GM12878 (cell line): Measurements from ENCODE around the gene OR7A10. TPM values are rescaled to one million over a fixed set of nuclear protein-coding genes. Genes with fewer than 3 reads are reported as not detected.

Experiments
- ATAC-seq: fragments of 200-7000 bp; cut with Tn5 transposase; 3 replicates; pipeline ENCODE4 v1.9.1; 2020; ENCODE audit warnings: mild to moderate bottlenecking, moderate library complexity
- BruUV-seq: library from RNA; stranded (reverse); fragments of 400-500 nt; replicated peaks from 2 replicates; lab custom pipeline; 2021; lab: Mats Ljungman, UMichigan
- CTCF ChIA-PET: fragments of 300-600 bp; sonication (Branson Sonifier 250); formaldehyde crosslinking; extraction: SDS; loops from one replicate; lab custom pipeline; 2021; ENCODE audit warnings: inconsistent platforms; lab: Yijun Ruan, JAX
- POLR2A ChIA-PET: fragments of 350-600 bp; formaldehyde crosslinking; extraction: SDS; loops from one replicate; lab custom pipeline; 2021; ENCODE audit warnings: inconsistent platforms; lab: Charles Lee
- RAD21 ChIA-PET: fragments of 300-600 bp; sonication (Branson Sonifier 250); formaldehyde crosslinking; loops from one replicate; lab custom pipeline; 2023; ENCODE audit warnings: antibody characterized with exemption; ENCODE audit not compliant: unreplicated experiment; lab: Charles Lee
- SMC1A ChIA-PET: fragments of 300-600 bp; sonication (Branson Sonifier 250); formaldehyde crosslinking; loops from one replicate; lab custom pipeline; 2023; ENCODE audit not compliant: unreplicated experiment, uncharacterized antibody; lab: Charles Lee
- DNase-seq: peaks from one replicate; pipeline ENCODE4 v3.0.0-alpha.2; 2011; ENCODE audit warnings: low read depth, low spot score
- FAIRE-seq: peaks from 3 replicates; lab custom pipeline; 2011; peaks lifted over from hg19 to GRCh38; lab: Jason Lieb, UNC
- H2AFZ ChIP-seq: 2 replicates; pipeline ENCODE4 v1.6.0; 2011; ENCODE audit warnings: low read depth, low read length, control low read depth; ENCODE audit not compliant: control insufficient read depth
- H3K27ac ChIP-seq: 2 replicates; pipeline ENCODE4 v1.5.1; 2011; ENCODE audit warnings: control low read depth; ENCODE audit not compliant: control insufficient read depth, insufficient read depth
- H3K27me3 ChIP-seq, 2 experiments: replicated peaks in 1 of 2; 2 replicates each; pipeline versions ENCODE4 v1.6.0 to v1.6.1; 2011; ENCODE audit warnings: low read length in 1 of 2; ENCODE audit not compliant: control insufficient read depth in 2 of 2, insufficient read depth in 2 of 2
- H3K36me3 ChIP-seq, 2 experiments: 2 replicates each; pipeline ENCODE4 v1.5.1; 2011; ENCODE audit warnings: low read length in 1 of 2; ENCODE audit not compliant: control insufficient read depth in 2 of 2, insufficient read depth in 2 of 2
- H3K4me1 ChIP-seq: 2 replicates; pipeline ENCODE4 v1.6.1; 2011; ENCODE audit warnings: mild to moderate bottlenecking, low read length, moderate library complexity, mixed read lengths; ENCODE audit not compliant: control insufficient read depth, insufficient read depth
- H3K4me2 ChIP-seq: 2 replicates; pipeline ENCODE4 v1.6.0; 2011; ENCODE audit warnings: control low read depth; ENCODE audit not compliant: control insufficient read depth, insufficient read depth
- H3K4me3 ChIP-seq: fragments of 200-600 bp; sonication (generic); 2 replicates; pipeline ENCODE4 v1.5.1; 2016
- H3K79me2 ChIP-seq: 2 replicates; pipeline ENCODE4 v1.6.0; 2011; ENCODE audit warnings: low read length; ENCODE audit not compliant: control insufficient read depth, insufficient read depth
- H3K9ac ChIP-seq: 2 replicates; pipeline ENCODE4 v1.8.0; 2011; ENCODE audit warnings: low read length, control low read depth, mixed read lengths; ENCODE audit not compliant: control insufficient read depth, insufficient read depth
- H3K9me3 ChIP-seq: replicated peaks from 3 replicates; pipeline ENCODE4 v1.5.1; 2011; ENCODE audit warnings: mild to moderate bottlenecking, low read length; ENCODE audit not compliant: control insufficient read depth, insufficient read depth
- H4K20me1 ChIP-seq: 2 replicates; pipeline ENCODE4 v1.6.0; 2011; ENCODE audit not compliant: control insufficient read depth, insufficient read depth
- CBX5 ChIP-seq: sonication (generic); IDR thresholded peaks from 2 replicates; pipeline ENCODE4 v1.6.1; 2016; ENCODE audit warnings: low read depth, moderate library complexity, mild to moderate bottlenecking, inconsistent platforms
- ESRRA ChIP-seq: IDR thresholded peaks from 2 replicates; pipeline ENCODE4 v1.6.1; 2012; ENCODE audit warnings: mild to moderate bottlenecking, low read length, improper control_type of control experiment
- EZH2 ChIP-seq: IDR thresholded peaks from 2 replicates; pipeline ENCODE4 v1.6.1; 2012; ENCODE audit warnings: low read depth, mild to moderate bottlenecking, control low read depth, inconsistent platforms, low read length, borderline replicate concordance; ENCODE audit not compliant: control insufficient read depth
- MEF2B ChIP-seq: fragments of 450-650 bp; IDR thresholded peaks from 2 replicates; pipeline ENCODE4 v1.6.1; 2018; ENCODE audit warnings: mild to moderate bottlenecking, moderate library complexity; ENCODE audit not compliant: partially characterized antibody, poor library complexity, severe bottlenecking
- MYB ChIP-seq: fragments of 150-350 bp; IDR thresholded peaks from 2 replicates; pipeline ENCODE4 v1.6.1; 2014; ENCODE audit warnings: mild to moderate bottlenecking, low read depth, low read length, borderline replicate concordance
- NFYA ChIP-seq: IDR thresholded peaks from 2 replicates; pipeline ENCODE4 v1.6.1; 2011; ENCODE audit warnings: low read depth, mild to moderate bottlenecking, low read length, improper control_type of control experiment, borderline replicate concordance
- SRF ChIP-seq, 2 experiments: IDR thresholded peaks; 2 replicates each; pipeline ENCODE4 v1.6.1; 2011; ENCODE audit warnings: low read depth in 2 of 2, low read length in 2 of 2, mild to moderate bottlenecking in 1 of 2, moderate library complexity in 1 of 2
- USF2 ChIP-seq: IDR thresholded peaks from 2 replicates; pipeline ENCODE4 v1.6.1; 2011; ENCODE audit warnings: low read depth, low read length, improper control_type of control experiment, borderline replicate concordance
- WGBS: methylation state at CpG from one replicate; pipeline ENCODE4 v1.1.6; 2016; ENCODE audit warnings: low lambda C conversion rate; ENCODE audit not compliant: insufficient replicate concordance, insufficient coverage; ENCODE audit errors: missing lambda C conversion rate; 5-methylcytosine and 5-hydroxymethylcytosine counted together
- in situ Hi-C: fragments of 300-500 bp; cut with MboI; formaldehyde crosslinking; loops from 9 replicates; pipeline ENCODE4 v1.14.3; 2018; ENCODE audit warnings: mixed read lengths
- intact Hi-C: fragments of 100-400 bp; cut with micrococcal nuclease; formaldehyde crosslinking; loops from one replicate; pipeline ENCODE4 v1.14.2; 2022; ENCODE audit not compliant: unreplicated experiment
- polyA plus RNA-seq, 11 experiments: library from polyadenylated mRNA; depleted of rRNA in 4 of 11; unstranded in 6 of 11; stranded (reverse) in 5 of 11; fragments of >200 nt; fragmentation: Nextera tagmentation in 4 of 11; fragmentation: Illumina TruSeq in 1 of 11; extraction: Ambion mirVana in 4 of 11; extraction: Trizol in 1 of 11; gene quantifications; 1 replicate in 1 of 11; 2 replicates in 10 of 11; pipeline versions ENCODE4 v1.2.1 to v1.2.3, GENCODE V29; 2011 to 2016; ENCODE audit warnings: inconsistent platforms in 2 of 11, missing spikeins in 2 of 11, low read depth in 1 of 11
- total RNA-seq, 4 experiments: library from RNA; depleted of rRNA in 3 of 4; stranded (reverse); fragments of >200 nt in 3 of 4; fragmentation: Illumina TruSeq in 1 of 4; extraction: Trizol in 1 of 4; gene quantifications; 2 replicates each; pipeline versions ENCODE4 v1.2.1 to v1.2.3, GENCODE V29; 2013 to 2021
- TF ChIP-seq, protein P1 (sequence below): IDR thresholded peaks from 2 replicates; pipeline ENCODE4 v1.6.1; 2012; ENCODE audit warnings: low read depth, low read length, improper control_type of control experiment
- TF ChIP-seq, protein P2 (sequence below): IDR thresholded peaks from 2 replicates; pipeline ENCODE4 v1.6.1; 2012; ENCODE audit warnings: low read depth, low read length, improper control_type of control experiment
- TF ChIP-seq, protein P3 (sequence below): fragments of 450-650 bp; formaldehyde crosslinking; IDR thresholded peaks from 2 replicates; pipeline ENCODE4 v1.4.0; 2022; ENCODE audit warnings: mild to moderate bottlenecking, moderate library complexity
- TF ChIP-seq, protein P4 (sequence below): IDR thresholded peaks from 2 replicates; pipeline ENCODE4 v1.6.1; 2011; ENCODE audit warnings: borderline replicate concordance, low read depth, mild to moderate bottlenecking, moderate library complexity, mixed read lengths, low read length; ENCODE audit not compliant: insufficient read depth; ENCODE audit errors: extremely low read length
- TF ChIP-seq, protein P5 (sequence below): IDR thresholded peaks from 2 replicates; pipeline ENCODE4 v1.6.1; 2011; ENCODE audit warnings: borderline replicate concordance, low read depth, mild to moderate bottlenecking, moderate library complexity, low read length; ENCODE audit not compliant: insufficient read depth, poor library complexity, severe bottlenecking

OR7A10 gene
- total and polyA plus RNA-seq, 10 of the 15 experiments (the other 5 are each of a cell fraction or from before 2014, with no cell fraction given) = not detected

DNA sequence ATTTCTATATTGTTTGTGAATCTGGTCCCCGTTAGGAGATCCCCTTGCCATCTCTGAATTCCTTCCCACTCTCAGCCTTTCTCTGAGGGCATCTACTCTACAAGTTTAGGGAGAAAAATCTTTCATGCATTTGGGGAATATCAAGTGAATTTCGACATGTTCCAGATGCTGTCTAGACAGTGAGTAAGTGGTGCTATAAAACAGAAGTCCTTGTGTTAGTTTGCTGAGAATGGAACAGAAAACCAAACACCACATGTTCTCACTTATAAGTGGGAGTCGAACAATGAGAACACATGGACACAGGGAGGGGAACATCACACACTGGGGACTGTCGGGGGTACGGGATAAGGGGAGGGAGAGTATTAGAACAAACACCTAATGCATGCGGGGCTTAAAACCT lies 5.1 kb downstream of the OR7A10 start:
- no peak overlapping the region for H2AFZ ChIP-seq
- ChIA-PET SMC1A (no interaction called here), CTCF (interaction anchor here (0.7 kb wide), 1 partner anchor 328 kb away, joined by 3 read pairs; no protein-coding TSS in a partner anchor), POLR2A (no interaction called here), RAD21 (no interaction called here)
- H3K4me2 ChIP-seq = no peak overlapping the region
- H3K36me3 ChIP-seq = no peaks in the 10 kb centered on the region
- no peak for DNase-seq
- H3K27me3 ChIP-seq = no peaks in the 10 kb centered on the region; a peak in 1 of 4 replicates
- H3K4me1 ChIP-seq = no peaks in the 10 kb centered on the region
- no peak overlapping the region for H3K27ac ChIP-seq
- H3K9me3 ChIP-seq = no peaks in the 10 kb centered on the region
- in situ Hi-C loops = no loop called here
- WGBS = 19% methylated on average over 6 of the region's 6 CpGs
- H4K20me1 ChIP-seq = no peaks in the 10 kb centered on the region
- no peak for FAIRE-seq
- no peaks in the 10 kb centered on the region for H3K79me2 ChIP-seq
- intact Hi-C loops = no loop called here
- no peak overlapping the region for H3K4me3 ChIP-seq
- ATAC-seq = no peak
- BruUV-seq = no TSS peak
- H3K9ac ChIP-seq = no peak overlapping the region
- no peak for TF ChIP-seq MEF2B
- TF ChIP-seq USF2 = no peak
- TF ChIP-seq EZH2 = no peak
- TF ChIP-seq NFYA = no peak
- TF ChIP-seq ESRRA = no peak
- no peak for TF ChIP-seq MYB
- TF ChIP-seq, protein P1, sequence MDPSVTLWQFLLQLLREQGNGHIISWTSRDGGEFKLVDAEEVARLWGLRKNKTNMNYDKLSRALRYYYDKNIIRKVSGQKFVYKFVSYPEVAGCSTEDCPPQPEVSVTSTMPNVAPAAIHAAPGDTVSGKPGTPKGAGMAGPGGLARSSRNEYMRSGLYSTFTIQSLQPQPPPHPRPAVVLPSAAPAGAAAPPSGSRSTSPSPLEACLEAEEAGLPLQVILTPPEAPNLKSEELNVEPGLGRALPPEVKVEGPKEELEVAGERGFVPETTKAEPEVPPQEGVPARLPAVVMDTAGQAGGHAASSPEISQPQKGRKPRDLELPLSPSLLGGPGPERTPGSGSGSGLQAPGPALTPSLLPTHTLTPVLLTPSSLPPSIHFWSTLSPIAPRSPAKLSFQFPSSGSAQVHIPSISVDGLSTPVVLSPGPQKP = no peak
- TF ChIP-seq, protein P2, sequence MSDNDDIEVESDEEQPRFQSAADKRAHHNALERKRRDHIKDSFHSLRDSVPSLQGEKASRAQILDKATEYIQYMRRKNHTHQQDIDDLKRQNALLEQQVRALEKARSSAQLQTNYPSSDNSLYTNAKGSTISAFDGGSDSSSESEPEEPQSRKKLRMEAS = no peak
- TF ChIP-seq, protein P3, sequence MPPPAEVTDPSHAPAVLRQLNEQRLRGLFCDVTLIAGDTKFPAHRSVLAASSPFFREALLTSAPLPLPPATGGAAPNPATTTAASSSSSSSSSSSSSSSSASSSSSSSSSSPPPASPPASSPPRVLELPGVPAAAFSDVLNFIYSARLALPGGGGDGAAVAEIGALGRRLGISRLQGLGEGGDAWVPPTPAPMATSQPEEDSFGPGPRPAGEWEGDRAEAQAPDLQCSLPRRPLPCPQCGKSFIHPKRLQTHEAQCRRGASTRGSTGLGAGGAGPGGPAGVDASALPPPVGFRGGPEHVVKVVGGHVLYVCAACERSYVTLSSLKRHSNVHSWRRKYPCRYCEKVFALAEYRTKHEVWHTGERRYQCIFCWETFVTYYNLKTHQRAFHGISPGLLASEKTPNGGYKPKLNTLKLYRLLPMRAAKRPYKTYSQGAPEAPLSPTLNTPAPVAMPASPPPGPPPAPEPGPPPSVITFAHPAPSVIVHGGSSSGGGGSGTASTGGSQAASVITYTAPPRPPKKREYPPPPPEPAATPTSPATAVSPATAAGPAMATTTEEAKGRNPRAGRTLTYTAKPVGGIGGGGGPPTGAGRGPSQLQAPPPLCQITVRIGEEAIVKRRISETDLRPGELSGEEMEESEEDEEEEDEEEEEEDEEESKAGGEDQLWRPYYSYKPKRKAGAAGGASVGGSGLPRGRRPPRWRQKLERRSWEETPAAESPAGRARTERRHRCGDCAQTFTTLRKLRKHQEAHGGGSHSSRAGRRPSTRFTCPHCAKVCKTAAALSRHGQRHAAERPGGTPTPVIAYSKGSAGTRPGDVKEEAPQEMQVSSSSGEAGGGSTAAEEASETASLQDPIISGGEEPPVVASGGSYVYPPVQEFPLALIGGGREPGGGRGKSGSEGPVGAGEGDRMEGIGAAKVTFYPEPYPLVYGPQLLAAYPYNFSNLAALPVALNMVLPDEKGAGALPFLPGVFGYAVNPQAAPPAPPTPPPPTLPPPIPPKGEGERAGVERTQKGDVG (CRISPR knock-in tag) = no peak
- TF ChIP-seq, protein P4, sequence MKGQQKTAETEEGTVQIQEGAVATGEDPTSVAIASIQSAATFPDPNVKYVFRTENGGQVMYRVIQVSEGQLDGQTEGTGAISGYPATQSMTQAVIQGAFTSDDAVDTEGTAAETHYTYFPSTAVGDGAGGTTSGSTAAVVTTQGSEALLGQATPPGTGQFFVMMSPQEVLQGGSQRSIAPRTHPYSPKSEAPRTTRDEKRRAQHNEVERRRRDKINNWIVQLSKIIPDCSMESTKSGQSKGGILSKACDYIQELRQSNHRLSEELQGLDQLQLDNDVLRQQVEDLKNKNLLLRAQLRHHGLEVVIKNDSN = no peak
- TF ChIP-seq, protein P5, sequence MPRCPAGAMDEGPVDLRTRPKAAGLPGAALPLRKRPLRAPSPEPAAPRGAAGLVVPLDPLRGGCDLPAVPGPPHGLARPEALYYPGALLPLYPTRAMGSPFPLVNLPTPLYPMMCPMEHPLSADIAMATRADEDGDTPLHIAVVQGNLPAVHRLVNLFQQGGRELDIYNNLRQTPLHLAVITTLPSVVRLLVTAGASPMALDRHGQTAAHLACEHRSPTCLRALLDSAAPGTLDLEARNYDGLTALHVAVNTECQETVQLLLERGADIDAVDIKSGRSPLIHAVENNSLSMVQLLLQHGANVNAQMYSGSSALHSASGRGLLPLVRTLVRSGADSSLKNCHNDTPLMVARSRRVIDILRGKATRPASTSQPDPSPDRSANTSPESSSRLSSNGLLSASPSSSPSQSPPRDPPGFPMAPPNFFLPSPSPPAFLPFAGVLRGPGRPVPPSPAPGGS = no peak
- no peak for TF ChIP-seq CBX5
- no peak for TF ChIP-seq SRF (IDR thresholded peaks at IDR 0.05; ENCODE audit: low read depth in 2 of 2, low read length in 2 of 2)
